Progenitor cell of endocrine pancreas (in vitro differentiated cells): ENCODE data around the gene HOXD11. TPM values are rescaled to one million over a fixed set of nuclear protein-coding genes. Genes with fewer than 3 reads are reported as not detected.

Experiments
- DNase-seq: peaks from one replicate; pipeline ENCODE4 v3.0.0; 2021; ENCODE audit warnings: low spot score; ENCODE audit not compliant: unreplicated experiment
- H3K27ac Mint-ChIP-seq: 2 replicates; pipeline ENCODE4 v1.8.0; 2021; ENCODE audit warnings: mild to moderate bottlenecking, moderate library complexity, mixed read lengths
- H3K27me3 Mint-ChIP-seq: 2 replicates; pipeline ENCODE4 v1.8.0; 2021; ENCODE audit warnings: mixed read lengths
- H3K36me3 Mint-ChIP-seq: 2 replicates; pipeline ENCODE4 v1.8.0; 2022; ENCODE audit warnings: mixed read lengths; ENCODE audit not compliant: insufficient read depth
- H3K4me1 Mint-ChIP-seq: 2 replicates; pipeline ENCODE4 v1.8.0; 2021; ENCODE audit warnings: low read depth, mixed read lengths
- H3K4me3 Mint-ChIP-seq: 2 replicates; pipeline ENCODE4 v1.8.0; 2021; ENCODE audit warnings: low read depth, mild to moderate bottlenecking, moderate library complexity, mixed read lengths
- H3K9me3 Mint-ChIP-seq: 2 replicates; pipeline ENCODE4 v1.8.0; 2021; ENCODE audit warnings: low read depth, mixed read lengths
- CTCF ChIP-seq: fragments of 200-600 bp; sonication (generic); IDR thresholded peaks from one replicate; pipeline ENCODE4 v1.5.0; 2021; ENCODE audit warnings: antibody characterized with exemption, mild to moderate bottlenecking; ENCODE audit not compliant: unreplicated experiment
- total RNA-seq: library from RNA; stranded (reverse); gene quantifications from 2 replicates; pipeline ENCODE4 v1.2.1, GENCODE V29; 2021

Gene HOXD11
- total RNA-seq, 1 donor from 2014 or later = not detected

GRCh38 chr2:176093145-176093897, 13.8 kb upstream of the HOXD11 start:
- peak; percentile 24 for TF ChIP-seq CTCF
- no peak for DNase-seq
- Mint-ChIP-seq H3K36me3 (no peaks in the 10 kb centered on the region), H3K9me3 (no peaks in the 10 kb centered on the region), H3K4me3 (peak overlapping the region; percentile 37), H3K4me1 (peaks cover 6% of the 10 kb centered on the region), H3K27me3 (peaks cover 92% of the 10 kb centered on the region), H3K27ac (peak overlapping the region; percentile 72)

GRCh38 chr2:176093898-176094249, 13.2 kb upstream of the HOXD11 start:
- Mint-ChIP-seq H3K4me1 (peaks cover 6% of the 10 kb centered on the region), H3K27ac (no peak overlapping the region)

GRCh38 chr2:176094349-176094748, 12.7 kb upstream of the HOXD11 start:
- Mint-ChIP-seq H3K27me3 (peaks cover 92% of the 10 kb centered on the region), H3K9me3 (no peaks in the 10 kb centered on the region), H3K4me1 (peaks cover 6% of the 10 kb centered on the region), H3K36me3 (no peaks in the 10 kb centered on the region), H3K4me3 (no peak overlapping the region), H3K27ac (no peak overlapping the region)
- TF ChIP-seq CTCF = no peak
- no peak for DNase-seq

More at GRCh38 chr2:176093898-176094249, 13.2 kb upstream of the HOXD11 start:
- Mint-ChIP-seq H3K27me3 (peaks cover 92% of the 10 kb centered on the region), H3K9me3 (no peaks in the 10 kb centered on the region), H3K4me3 (no peak overlapping the region), H3K36me3 (no peaks in the 10 kb centered on the region)
- TF ChIP-seq CTCF = no peak
- DNase-seq = no peak

GRCh38 chr2:176095421-176095820, 11.7 kb upstream of the HOXD11 start:
- no peaks in the 10 kb centered on the region for H3K9me3 Mint-ChIP-seq
- DNase-seq = no peak
- no peak overlapping the region for H3K4me3 Mint-ChIP-seq
- no peak for TF ChIP-seq CTCF
- no peaks in the 10 kb centered on the region for H3K36me3 Mint-ChIP-seq
- no peak overlapping the region for H3K27ac Mint-ChIP-seq
- H3K27me3 Mint-ChIP-seq = peaks cover 89% of the 10 kb centered on the region
- peaks cover 6% of the 10 kb centered on the region for H3K4me1 Mint-ChIP-seq

- no peaks in the 10 kb centered on the region for H3K9me3 Mint-ChIP-seq
- H3K36me3 Mint-ChIP-seq = no peaks in the 10 kb centered on the region
- no peak for TF ChIP-seq CTCF
- peaks cover 89% of the 10 kb centered on the region for H3K27me3 Mint-ChIP-seq
- DNase-seq = no peak
- no peak overlapping the region for H3K4me3 Mint-ChIP-seq
- peaks cover 6% of the 10 kb centered on the region for H3K4me1 Mint-ChIP-seq
- H3K27ac Mint-ChIP-seq = no peak overlapping the region
Measured at GRCh38 chr2:176096243-176096985, 10.7 kb upstream of the HOXD11 start.
